NCI-H345 treated with DMSO at 0.1 percent for 48 hours (cell line): ENCODE measurements around the gene PXMP4.
"Not testable (repeated sequence)": the region's sequence is repeated elsewhere in the genome, so short reads cannot be mapped to it uniquely, and the experiment has no call there.

ENCODE experiments used
- DNase-seq: peaks from one replicate; lab custom pipeline; 2025; ENCODE audit not compliant: unreplicated experiment; lab: John Stamatoyannopoulos, UW

Gene PXMP4

GRCh38 chr20:33704197-33704924 is 15.7 kb downstream of the PXMP4 start:
- no peak for DNase-seq

GRCh38 chr20:33703498-33704137 is 16.5 kb downstream of the PXMP4 start:
- no peak for DNase-seq

- DNase-seq: no peak
Measured at GRCh38 chr20:33702861-33703260, 17.2 kb downstream of the PXMP4 start.

GRCh38 chr20:33701629-33702450 is 18.3 kb downstream of the PXMP4 start:
- DNase-seq: no peak

- DNase-seq: not testable (repeated sequence)
Measured at GRCh38 chr20:33700696-33701441, 19.2 kb downstream of the PXMP4 start.

- DNase-seq: not testable (repeated sequence)
Measured at GRCh38 chr20:33698966-33699365, 21.1 kb downstream of the PXMP4 start.

- no peak for DNase-seq
Measured at GRCh38 chr20:33697129-33697528, 23.0 kb downstream of the PXMP4 start.

GRCh38 chr20:33696448-33696847 is 23.7 kb downstream of the PXMP4 start:
- DNase-seq: no peak

- DNase-seq: no peak
Measured at GRCh38 chr20:33694639-33695012, 25.5 kb downstream of the PXMP4 start.

- DNase-seq: peak; percentile 71
Measured at GRCh38 chr20:33693741-33694638, 26.1 kb downstream of the PXMP4 start.

GRCh38 chr20:33693289-33693688 is 26.8 kb downstream of the PXMP4 start:
- DNase-seq: peak; percentile 34

- no peak for DNase-seq
Measured at GRCh38 chr20:33689973-33690372, 30.1 kb downstream of the PXMP4 start.

GRCh38 chr20:33689493-33689892 is 30.6 kb downstream of the PXMP4 start:
- DNase-seq: no peak

GRCh38 chr20:33688938-33689424 is 31.1 kb downstream of the PXMP4 start:
- DNase-seq: no peak

- DNase-seq: no peak
Measured at GRCh38 chr20:33687993-33688937, 31.8 kb downstream of the PXMP4 start.

- no peak for DNase-seq
Measured at GRCh38 chr20:33687370-33687915, 32.7 kb downstream of the PXMP4 start.

- no peak for DNase-seq
Measured at GRCh38 chr20:33686984-33687366, 33.1 kb downstream of the PXMP4 start.

- peak; percentile 95 for DNase-seq
Measured at GRCh38 chr20:33686100-33686983, 33.8 kb downstream of the PXMP4 start, which contains the start of gene E2F1. Gene E2F1 (minus strand): TSS chr20:33686385. CDS start chr20:33686264, 121 bp downstream.
